HepG2 (cell line): ENCODE results near the gene IL27RA. TPM values are rescaled to one million over a fixed set of nuclear protein-coding genes. Genes with fewer than 3 reads are reported as not detected.

Source experiments
- ATAC-seq: fragments of 200-7000 bp; cut with Tn5 transposase; 3 replicates; pipeline ENCODE4 v1.9.1; 2020; ENCODE audit warnings: mild to moderate bottlenecking, moderate library complexity
- BruUV-seq: library from RNA; stranded (reverse); fragments of 400-500 nt; replicated peaks from 2 replicates; lab custom pipeline; 2021; lab: Mats Ljungman, UMichigan
- CTCF ChIA-PET: fragments of 300-600 bp; formaldehyde crosslinking; extraction: SDS; loops from one replicate; lab custom pipeline; 2021; ENCODE audit warnings: low total read pairs, inconsistent platforms, low intra/inter-chr PET ratio; lab: Yijun Ruan, JAX
- POLR2A ChIA-PET: fragments of 350-600 bp; sonication (Branson Sonifier 250); formaldehyde crosslinking; loops from one replicate; lab custom pipeline; 2020; ENCODE audit warnings: antibody characterized with exemption, inconsistent platforms; lab: Yijun Ruan, JAX
- DNase-seq: peaks from one replicate; pipeline ENCODE4 v3.0.0-alpha.2; 2015; ENCODE audit warnings: low spot score
- FAIRE-seq: peaks from 3 replicates; lab custom pipeline; 2011; peaks lifted over from hg19 to GRCh38; lab: Jason Lieb, UNC
- H2AFZ ChIP-seq: one replicate; pipeline ENCODE4 v1.6.1; 2011; ENCODE audit warnings: low read length, inconsistent platforms
- H3K27ac ChIP-seq: fragments of 300-600 bp; 3 replicates; pipeline ENCODE4 v1.8.0; 2011; ENCODE audit warnings: mixed run types, mild to moderate bottlenecking, mixed read lengths, low read length, inconsistent platforms; ENCODE audit not compliant: insufficient read depth; ENCODE audit errors: extremely low read length
- H3K27me3 ChIP-seq, 2 experiments: fragments of 200-600 bp in 1 of 2; 2 replicates in 1 of 2; 3 replicates in 1 of 2; pipeline versions ENCODE4 v1.6.0 to v1.8.0; 2011; ENCODE audit warnings: low read length in 2 of 2, mild to moderate bottlenecking in 2 of 2, moderate library complexity in 2 of 2, inconsistent platforms in 1 of 2; ENCODE audit not compliant: insufficient read depth in 2 of 2, control insufficient read depth in 1 of 2
- H3K36me3 ChIP-seq, 2 experiments: fragments of 200-600 bp in 1 of 2; replicated peaks in 1 of 2; 2 replicates in 1 of 2; 3 replicates in 1 of 2; pipeline versions ENCODE4 v1.5.1 to v1.8.0; 2011; ENCODE audit warnings: low read length in 2 of 2, inconsistent platforms in 1 of 2; ENCODE audit not compliant: insufficient read depth in 2 of 2, control insufficient read depth in 1 of 2
- H3K4me1 ChIP-seq: 2 replicates; pipeline ENCODE4 v1.5.1; 2012; ENCODE audit warnings: low read length, inconsistent platforms; ENCODE audit not compliant: insufficient read depth
- H3K4me2 ChIP-seq: 2 replicates; pipeline ENCODE4 v1.6.0; 2011; ENCODE audit warnings: low read depth, low read length, inconsistent platforms
- H3K4me3 ChIP-seq, 3 experiments: fragments of 200-600 bp in 1 of 3; sonication (generic), shearing (Covaris generic) in 1 of 3; replicated peaks in 1 of 3; 2 replicates each; pipeline ENCODE4 v1.5.1; 2011 to 2016; ENCODE audit warnings: low read length in 3 of 3, inconsistent platforms in 2 of 3, low read depth in 2 of 3, mild to moderate bottlenecking in 2 of 3, control low read depth in 1 of 3, mixed read lengths in 1 of 3; ENCODE audit not compliant: insufficient read depth in 1 of 3
- H3K79me2 ChIP-seq: one replicate; pipeline ENCODE4 v1.6.1; 2011; ENCODE audit warnings: low read length, inconsistent platforms; ENCODE audit not compliant: insufficient read depth
- H3K9ac ChIP-seq: 2 replicates; pipeline ENCODE4 v1.6.0; 2011; ENCODE audit warnings: mild to moderate bottlenecking, low read depth, low read length, inconsistent platforms; ENCODE audit not compliant: insufficient read depth
- H3K9me3 ChIP-seq: 2 replicates; pipeline ENCODE4 v1.5.1; 2012; ENCODE audit warnings: mild to moderate bottlenecking, low read length
- H4K20me1 ChIP-seq: 2 replicates; pipeline ENCODE4 v1.6.0; 2011; ENCODE audit warnings: inconsistent platforms, mild to moderate bottlenecking, low read length, moderate library complexity; ENCODE audit not compliant: insufficient read depth
- CENPT ChIP-seq: sonication (generic); formaldehyde crosslinking; IDR thresholded peaks from 2 replicates; pipeline ENCODE4 v1.8.0; 2022; ENCODE audit warnings: low read depth, mild to moderate bottlenecking, moderate library complexity, missing genetic modification reagents
- DR1 ChIP-seq: sonication (generic); formaldehyde crosslinking; IDR thresholded peaks from 2 replicates; pipeline ENCODE4 v1.8.0; 2021; ENCODE audit warnings: mild to moderate bottlenecking, missing genetic modification reagents, inconsistent platforms
- EHMT2 ChIP-seq: fragments of 200-600 bp; sonication (generic); IDR thresholded peaks from 2 replicates; pipeline ENCODE4 v1.7.0; 2017; ENCODE audit warnings: antibody characterized with exemption, low read depth, low read length, borderline replicate concordance
- EZH2 ChIP-seq: conservative IDR thresholded peaks from 2 replicates; pipeline ENCODE4 v1.6.1; 2012; ENCODE audit warnings: mild to moderate bottlenecking, low read depth, low read length, moderate library complexity
- HOXA9 ChIP-seq: sonication (generic); formaldehyde crosslinking; IDR thresholded peaks from 2 replicates; pipeline ENCODE4 v1.8.1; 2022; ENCODE audit warnings: missing genetic modification reagents, mild to moderate bottlenecking, moderate library complexity, borderline replicate concordance
- ONECUT2 ChIP-seq: sonication (generic); formaldehyde crosslinking; IDR thresholded peaks from 2 replicates; pipeline ENCODE4 v1.4.0; 2020; ENCODE audit warnings: missing genetic modification reagents
- RARA ChIP-seq: IDR thresholded peaks from 2 replicates; pipeline ENCODE4 v1.6.1; 2016; ENCODE audit warnings: missing genetic modification reagents, missing compliant biosample characterization
- YEATS2 ChIP-seq: sonication (generic); formaldehyde crosslinking; IDR thresholded peaks from 2 replicates; pipeline ENCODE4 v1.4.0; 2020; ENCODE audit warnings: missing genetic modification reagents, borderline replicate concordance
- ZNF136 ChIP-seq: sonication (generic); formaldehyde crosslinking; IDR thresholded peaks from 2 replicates; pipeline ENCODE4 v1.8.1; 2022; ENCODE audit warnings: low read depth, mild to moderate bottlenecking, moderate library complexity, missing genetic modification reagents
- ZNF280B ChIP-seq: sonication (generic); formaldehyde crosslinking; IDR thresholded peaks from 2 replicates; pipeline ENCODE4 v1.5.0; 2020; ENCODE audit warnings: missing genetic modification reagents, mild to moderate bottlenecking, borderline replicate concordance
- ZNF563 ChIP-seq: sonication (generic); formaldehyde crosslinking; IDR thresholded peaks from 2 replicates; pipeline ENCODE4 v1.8.0; 2022; ENCODE audit warnings: mild to moderate bottlenecking, moderate library complexity, missing genetic modification reagents
- ZSCAN25 ChIP-seq: sonication (generic); formaldehyde crosslinking; IDR thresholded peaks from 2 replicates; pipeline ENCODE4 v1.8.0; 2022; ENCODE audit warnings: mild to moderate bottlenecking, missing genetic modification reagents
- WGBS: methylation state at CpG from one replicate; pipeline ENCODE4 v1.1.6; 2017; ENCODE audit warnings: low lambda C conversion rate; 5-methylcytosine and 5-hydroxymethylcytosine counted together
- in situ Hi-C: cut with HindIII; loops from 2 replicates; pipeline ENCODE4 v1.10.0; 2017; ENCODE audit warnings: low pct_unique_long_range_greater_than_20kb; ENCODE audit not compliant: extremely low pct_ligation_motif_present
- intact Hi-C: fragments of 100-400 bp; cut with micrococcal nuclease; formaldehyde crosslinking; loops from one replicate; pipeline ENCODE4 v1.10.0; 2022; ENCODE audit not compliant: unreplicated experiment
- polyA plus RNA-seq, 8 experiments: library from polyadenylated mRNA; depleted of rRNA in 3 of 8; stranded (reverse) in 7 of 8; unstranded in 1 of 8; fragments of >200 nt; fragmentation: Illumina TruSeq in 4 of 8; extraction: Trizol in 4 of 8; gene quantifications; 2 replicates each; pipeline versions ENCODE4 v1.2.1 to v1.2.3, GENCODE V29; 2011 to 2016; ENCODE audit warnings: low read depth in 4 of 8, missing spikeins in 1 of 8, mixed read lengths in 1 of 8; ENCODE audit not compliant: insufficient read depth in 1 of 8
- total RNA-seq, 5 experiments: library from RNA; depleted of rRNA; stranded (reverse); fragments of >200 nt; fragmentation: Illumina TruSeq; extraction: Trizol; gene quantifications; 2 replicates each; pipeline ENCODE4 v1.2.3, GENCODE V29; 2016; ENCODE audit warnings: low read depth in 1 of 5

IL27RA gene
- total and polyA plus RNA-seq, 2 of the 13 experiments (the other 11 are each of a cell fraction or from before 2014, with no cell fraction given) = 3.5 to 8.1 TPM

GRCh38 chr19:14054099-14054498 is 22.5 kb downstream of the IL27RA start:
- Histone ChIP-seq H4K20me1 (no peaks in the 10 kb centered on the region), H3K36me3 (no peaks in the 10 kb centered on the region), H3K4me2 (no peak overlapping the region), H3K27me3 (no peaks in the 10 kb centered on the region), H3K4me1 (peaks cover 5% of the 10 kb centered on the region; the same call in 1 of the 2 replicates), H3K79me2 (no peaks in the 10 kb centered on the region), H3K9ac (no peak overlapping the region), H3K27ac (no peak overlapping the region), H2AFZ (no peak overlapping the region), H3K4me3 (no peak overlapping the region), H3K9me3 (no peaks in the 10 kb centered on the region)
- in situ Hi-C loops (loop anchor here (25.0 kb wide), 1 partner anchor 292 kb away; the partner anchor contains the start of genes C19orf53 and MRI1), intact Hi-C loops (no loop called here)
- CTCF ChIA-PET = no interaction called here
- no TSS peak for BruUV-seq
- no peak for FAIRE-seq
- no peak for DNase-seq
- ATAC-seq = no peak
- WGBS = 51% methylated on average over 6 of the region's 6 CpGs
- TF ChIP-seq HOXA9 (CRISPR knock-in tag) (no peak), ZNF136 (CRISPR knock-in tag) (no peak), ZNF280B (CRISPR knock-in tag) (no peak), EHMT2 (no peak), EZH2 (no peak), DR1 (CRISPR knock-in tag) (no peak), RARA (CRISPR knock-in tag) (no peak), ZSCAN25 (no peak), CENPT (CRISPR knock-in tag) (no peak), YEATS2 (CRISPR knock-in tag) (no peak), ZNF563 (CRISPR knock-in tag) (no peak), ONECUT2 (CRISPR knock-in tag) (no peak)
- POLR2A ChIA-PET = interaction anchor here (1.3 kb wide), 1 partner anchor 18 kb away, joined by 5 read pairs; the partner anchor contains the start of gene MISP3
